SJCRH30 (cell line): Measurements from ENCODE around the gene APOC1. TPM values are rescaled to one million over a fixed set of nuclear protein-coding genes. Genes with fewer than 3 reads are reported as not detected.

Source experiments
- DNase-seq, 2 experiments: peaks; one replicate each; pipeline ENCODE4 v3.0.0-alpha.2; 2015 to 2020
- H3K27ac ChIP-seq: fragments of 250-450 bp; sonication (Bioruptor Pico); 2 replicates; pipeline ENCODE4 v1.5.1; 2020; ENCODE audit warnings: mild to moderate bottlenecking, moderate library complexity
- H3K27me3 ChIP-seq: fragments of 250-450 bp; sonication (Bioruptor Pico); 2 replicates; pipeline ENCODE4 v1.5.1; 2020; ENCODE audit warnings: mild to moderate bottlenecking, moderate library complexity
- H3K36me3 ChIP-seq: fragments of 250-450 bp; sonication (Bioruptor Pico); 2 replicates; pipeline ENCODE4 v1.5.1; 2020; ENCODE audit warnings: mild to moderate bottlenecking, moderate library complexity
- H3K4me1 ChIP-seq: fragments of 250-450 bp; sonication (Bioruptor Pico); 2 replicates; pipeline ENCODE4 v1.5.1; 2020; ENCODE audit warnings: mild to moderate bottlenecking, moderate library complexity
- H3K4me3 ChIP-seq: fragments of 250-450 bp; sonication (Bioruptor Pico); 2 replicates; pipeline ENCODE4 v1.5.1; 2020; ENCODE audit warnings: mild to moderate bottlenecking, moderate library complexity
- H3K9me3 ChIP-seq: fragments of 250-450 bp; sonication (Bioruptor Pico); replicated peaks from 2 replicates; pipeline ENCODE4 v1.5.1; 2020; ENCODE audit warnings: mild to moderate bottlenecking, moderate library complexity
- total RNA-seq: library from RNA; depleted of rRNA; stranded (reverse); fragments of >200 nt; shearing (Covaris generic); gene quantifications from 2 replicates; pipeline ENCODE4 v1.2.3, GENCODE V29; 2014

APOC1 gene
- total RNA-seq, 1 experiment from 2014 or later = 18.3 TPM

- H3K9me3 ChIP-seq = no peaks in the 10 kb centered on the region
- H3K27ac ChIP-seq = no peak overlapping the region
- H3K4me1 ChIP-seq = peaks cover 5% of the 10 kb centered on the region; the same call in 1 of the 2 replicates
- H3K36me3 ChIP-seq = no peaks in the 10 kb centered on the region
- no peaks in the 10 kb centered on the region for H3K27me3 ChIP-seq
- peak; percentile 77 to 90 for DNase-seq
- H3K4me3 ChIP-seq = no peak overlapping the region
Measured at GRCh38 chr19:44951179-44952159, 37.1 kb downstream of the APOC1 start.

GRCh38 chr19:44954278-44954648 is 39.9 kb downstream of the APOC1 start:
- H3K9me3 ChIP-seq = no peaks in the 10 kb centered on the region
- H3K4me1 ChIP-seq = peaks cover 5% of the 10 kb centered on the region; the same call in 1 of the 2 replicates
- no peak for DNase-seq
- no peaks in the 10 kb centered on the region for H3K27me3 ChIP-seq
- peak overlapping the region; percentile 91 for H3K27ac ChIP-seq
- H3K36me3 ChIP-seq = no peaks in the 10 kb centered on the region
- H3K4me3 ChIP-seq = peak overlapping the region; percentile 96

- Histone ChIP-seq H3K27ac (peak within 1 kb of the TSS; percentile 91), H3K9me3 (no peaks in the 10 kb centered on the region), H3K4me3 (peak within 1 kb of the TSS; percentile 96), H3K27me3 (no peaks in the 10 kb centered on the region), H3K4me1 (peaks cover 5% of the 10 kb centered on the region; the same call in 1 of the 2 replicates), H3K36me3 (no peaks in the 10 kb centered on the region)
- DNase-seq = peak; percentile 97 to 98
Measured at GRCh38 chr19:44954649-44955504, 40.5 kb downstream of the APOC1 start, which contains the start of gene CLPTM1. CLPTM1 (plus strand) TSS chr19:44955380; CDS start chr19:44955396, 16 bp downstream.

GRCh38 chr19:44955505-44956439 is 41.4 kb downstream of the APOC1 start:
- Histone ChIP-seq H3K27ac (peak overlapping the region; percentile 91), H3K4me3 (peak overlapping the region; percentile 96), H3K27me3 (no peaks in the 10 kb centered on the region), H3K9me3 (no peaks in the 10 kb centered on the region), H3K36me3 (no peaks in the 10 kb centered on the region), H3K4me1 (peaks cover 5% of the 10 kb centered on the region; the same call in 1 of the 2 replicates)
- DNase-seq = no peak

GRCh38 chr19:44957526-44957925 is 43.1 kb downstream of the APOC1 start:
- Histone ChIP-seq H3K27me3 (no peaks in the 10 kb centered on the region), H3K4me1 (peaks cover 5% of the 10 kb centered on the region; the same call in 1 of the 2 replicates), H3K27ac (no peak overlapping the region), H3K4me3 (no peak overlapping the region), H3K9me3 (no peaks in the 10 kb centered on the region), H3K36me3 (peaks cover 3% of the 10 kb centered on the region)
- DNase-seq = no peak

GRCh38 chr19:44958090-44958489 is 43.7 kb downstream of the APOC1 start:
- DNase-seq = no peak
- Histone ChIP-seq H3K9me3 (no peaks in the 10 kb centered on the region), H3K36me3 (peaks cover 4% of the 10 kb centered on the region), H3K27me3 (no peaks in the 10 kb centered on the region), H3K4me1 (peaks cover 5% of the 10 kb centered on the region; the same call in 1 of the 2 replicates), H3K4me3 (no peak overlapping the region), H3K27ac (no peak overlapping the region)

GRCh38 chr19:44959691-44960090 is 45.3 kb downstream of the APOC1 start:
- H3K27ac ChIP-seq = no peak overlapping the region
- H3K4me1 ChIP-seq = peaks cover 5% of the 10 kb centered on the region; the same call in 1 of the 2 replicates
- no peaks in the 10 kb centered on the region for H3K9me3 ChIP-seq
- H3K27me3 ChIP-seq = no peaks in the 10 kb centered on the region
- no peak for DNase-seq
- H3K4me3 ChIP-seq = no peak overlapping the region
- peaks cover 12% of the 10 kb centered on the region for H3K36me3 ChIP-seq

GRCh38 chr19:44960906-44961728 is 46.7 kb downstream of the APOC1 start:
- peaks cover 19% of the 10 kb centered on the region for H3K36me3 ChIP-seq
- no peak for DNase-seq
- peaks cover 3% of the 10 kb centered on the region; the same call in 1 of the 2 replicates for H3K4me1 ChIP-seq
- H3K9me3 ChIP-seq = no peaks in the 10 kb centered on the region
- no peaks in the 10 kb centered on the region for H3K27me3 ChIP-seq
- no peak overlapping the region for H3K4me3 ChIP-seq
- H3K27ac ChIP-seq = no peak overlapping the region

GRCh38 chr19:44961821-44962220 is 47.4 kb downstream of the APOC1 start:
- H3K27me3 ChIP-seq = no peaks in the 10 kb centered on the region
- no peak overlapping the region for H3K27ac ChIP-seq
- no peaks in the 10 kb centered on the region for H3K4me1 ChIP-seq
- H3K9me3 ChIP-seq = no peaks in the 10 kb centered on the region
- DNase-seq = no peak
- peaks cover 22% of the 10 kb centered on the region for H3K36me3 ChIP-seq
- H3K4me3 ChIP-seq = no peak overlapping the region

- Histone ChIP-seq H3K36me3 (peaks cover 21% of the 10 kb centered on the region), H3K27ac (no peak overlapping the region), H3K9me3 (no peaks in the 10 kb centered on the region), H3K4me1 (no peaks in the 10 kb centered on the region), H3K27me3 (no peaks in the 10 kb centered on the region), H3K4me3 (no peak overlapping the region)
- DNase-seq = no peak
Measured at GRCh38 chr19:44968118-44968517, 53.7 kb downstream of the APOC1 start.

- Histone ChIP-seq H3K27me3 (no peaks in the 10 kb centered on the region), H3K27ac (no peak overlapping the region), H3K9me3 (no peaks in the 10 kb centered on the region), H3K4me3 (no peak overlapping the region), H3K4me1 (no peaks in the 10 kb centered on the region), H3K36me3 (peaks cover 18% of the 10 kb centered on the region)
- no peak for DNase-seq
Measured at GRCh38 chr19:44968670-44969069, 54.3 kb downstream of the APOC1 start.
